OCI-LY7 (cell line): ENCODE results near the gene TRAIP. TPM values are rescaled to one million over a fixed set of nuclear protein-coding genes. Genes with fewer than 3 reads are reported as not detected.
"Not testable (repeated sequence)": the region's sequence is repeated elsewhere in the genome, so short reads cannot be mapped to it uniquely, and the experiment has no call there.

Experiments
- BruUV-seq: library from RNA; stranded (reverse); fragments of 400-500 nt; replicated peaks from 2 replicates; lab custom pipeline; 2021; lab: Mats Ljungman, UMichigan
- CTCF ChIA-PET: fragments of 300-600 bp; sonication (Branson Sonifier 250); formaldehyde crosslinking; loops from one replicate; lab custom pipeline; 2022; ENCODE audit warnings: antibody characterized with exemption; ENCODE audit not compliant: unreplicated experiment; lab: Charles Lee
- POLR2A ChIA-PET: fragments of 300-600 bp; sonication (Branson Sonifier 250); formaldehyde crosslinking; loops from one replicate; lab custom pipeline; 2022; ENCODE audit warnings: antibody characterized with exemption; lab: Charles Lee
- DNase-seq: peaks from one replicate; pipeline ENCODE4 v3.0.0-alpha.2; 2015; ENCODE audit warnings: low spot score
- H2AFZ ChIP-seq: fragments of 200-600 bp; sonication (generic), shearing (Covaris generic); 2 replicates; pipeline ENCODE4 v1.6.1; 2014; ENCODE audit warnings: mild to moderate bottlenecking, antibody characterized with exemption, low read length, moderate library complexity
- H3K27ac ChIP-seq: fragments of 200-600 bp; sonication (generic); 2 replicates; pipeline ENCODE4 v1.5.1; 2014; ENCODE audit warnings: mixed run types, low read depth, mild to moderate bottlenecking, moderate library complexity, low read length, inconsistent platforms; ENCODE audit not compliant: poor library complexity, severe bottlenecking
- H3K36me3 ChIP-seq: fragments of 200-600 bp; sonication (generic); 2 replicates; pipeline ENCODE4 v1.6.1; 2014; ENCODE audit warnings: mild to moderate bottlenecking, antibody characterized with exemption, low read length, moderate library complexity, mixed read lengths; ENCODE audit not compliant: insufficient read depth
- H3K4me1 ChIP-seq: fragments of 200-600 bp; sonication (generic); 2 replicates; pipeline ENCODE4 v1.5.1; 2014; ENCODE audit warnings: mild to moderate bottlenecking, low read length; ENCODE audit not compliant: insufficient read depth, poor library complexity, severe bottlenecking
- H3K4me2 ChIP-seq: fragments of 200-600 bp; sonication (generic); 2 replicates; pipeline ENCODE4 v1.6.1; 2014; ENCODE audit warnings: mild to moderate bottlenecking, low read length
- H3K4me3 ChIP-seq: fragments of 200-600 bp; sonication (generic); 2 replicates; pipeline ENCODE4 v1.5.1; 2014; ENCODE audit warnings: mild to moderate bottlenecking, low read depth, low read length; ENCODE audit not compliant: poor library complexity, severe bottlenecking
- H3K79me2 ChIP-seq: fragments of 200-600 bp; sonication (generic); 2 replicates; pipeline ENCODE4 v1.6.1; 2016; ENCODE audit warnings: low read depth, mild to moderate bottlenecking, low read length, moderate library complexity, mixed read lengths; ENCODE audit not compliant: insufficient read depth
- H3K9me2 ChIP-seq: fragments of 200-600 bp; sonication (generic); 2 replicates; pipeline ENCODE4 v1.6.1; 2016; ENCODE audit warnings: mild to moderate bottlenecking, low read length, mixed read lengths; ENCODE audit not compliant: insufficient read depth
- H3K9me3 ChIP-seq: fragments of 200-600 bp; sonication (generic); 2 replicates; pipeline ENCODE4 v1.6.1; 2014; ENCODE audit warnings: mild to moderate bottlenecking, mixed run types, low read length, mixed read lengths
- H4K20me1 ChIP-seq: fragments of 200-600 bp; sonication (generic); 2 replicates; pipeline ENCODE4 v1.6.1; 2014; ENCODE audit warnings: mild to moderate bottlenecking, antibody characterized with exemption, low read length, moderate library complexity, mixed read lengths; ENCODE audit not compliant: insufficient read depth
- EZH2phosphoT487 ChIP-seq: fragments of 200-600 bp; sonication (generic); IDR thresholded peaks from 2 replicates; pipeline ENCODE4 v1.6.1; 2018; ENCODE audit warnings: low read depth, borderline replicate concordance, mild to moderate bottlenecking, mixed run types, antibody characterized with exemption, low read length, moderate library complexity, mixed read lengths
- intact Hi-C: fragments of 100-400 bp; cut with micrococcal nuclease; formaldehyde crosslinking; loops from one replicate; pipeline ENCODE4 v1.10.0; 2022; ENCODE audit not compliant: unreplicated experiment
- total RNA-seq, 2 experiments: library from RNA; depleted of rRNA in 1 of 2; stranded (reverse); fragments of >200 nt in 1 of 2; shearing (Covaris generic) in 1 of 2; gene quantifications; 2 replicates each; pipeline ENCODE4 v1.2.3, GENCODE V29; 2014 to 2022
- TF ChIP-seq, protein P1 (sequence below): fragments of 200-600 bp; sonication (generic); conservative IDR thresholded peaks from 2 replicates; pipeline ENCODE4 v1.5.1; 2014; ENCODE audit warnings: mild to moderate bottlenecking, antibody characterized with exemption, low read length, moderate library complexity, mixed read lengths

TRAIP gene
- total RNA-seq, 2 experiments from 2014 or later = 38.6 to 41.8 TPM

DNA sequence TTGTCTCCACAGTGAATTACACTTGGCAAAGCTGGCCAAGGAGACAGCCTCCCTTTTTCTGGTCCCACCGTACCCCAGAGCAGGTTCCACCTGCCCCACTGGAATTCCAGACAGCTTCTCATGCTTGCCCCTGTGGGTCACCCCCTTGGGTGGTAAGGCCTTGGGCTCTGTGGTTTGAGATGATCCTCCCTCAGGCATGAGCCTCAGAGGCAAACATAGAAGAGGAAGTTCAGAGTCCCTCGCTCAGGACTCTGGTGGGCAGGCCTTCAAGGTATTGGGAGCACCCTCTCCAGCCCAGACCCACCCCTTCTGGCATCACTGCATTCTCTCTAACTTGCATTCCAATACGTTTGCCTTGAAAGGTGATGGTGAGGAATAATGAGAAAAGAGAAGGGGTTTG, 25.0 kb downstream of the TRAIP start:
- CTCF ChIA-PET = interaction anchor here (0.7 kb wide), 1 partner anchor 211 kb away, joined by 3 read pairs; no protein-coding TSS in a partner anchor
- POLR2A ChIA-PET = interaction anchor here (0.5 to 0.6 kb wide), 2 partner anchors 66 to 159 kb away, joined by 4 read pairs; no protein-coding TSS in a partner anchor
- H3K79me2 ChIP-seq = no peaks in the 10 kb centered on the region
- DNase-seq = no peak
- BruUV-seq = no TSS peak
- intact Hi-C loops = no loop called here
- H3K4me1 ChIP-seq = no peaks in the 10 kb centered on the region
- H3K4me2 ChIP-seq = no peak overlapping the region
- no peaks in the 10 kb centered on the region for H3K9me2 ChIP-seq
- H2AFZ ChIP-seq = no peak overlapping the region
- H3K27ac ChIP-seq = no peak overlapping the region
- H4K20me1 ChIP-seq = no peaks in the 10 kb centered on the region
- peaks cover 84% of the 10 kb centered on the region for H3K36me3 ChIP-seq
- no peak overlapping the region for H3K4me3 ChIP-seq
- TF ChIP-seq EZH2phosphoT487 = no peak
- TF ChIP-seq, protein P1, sequence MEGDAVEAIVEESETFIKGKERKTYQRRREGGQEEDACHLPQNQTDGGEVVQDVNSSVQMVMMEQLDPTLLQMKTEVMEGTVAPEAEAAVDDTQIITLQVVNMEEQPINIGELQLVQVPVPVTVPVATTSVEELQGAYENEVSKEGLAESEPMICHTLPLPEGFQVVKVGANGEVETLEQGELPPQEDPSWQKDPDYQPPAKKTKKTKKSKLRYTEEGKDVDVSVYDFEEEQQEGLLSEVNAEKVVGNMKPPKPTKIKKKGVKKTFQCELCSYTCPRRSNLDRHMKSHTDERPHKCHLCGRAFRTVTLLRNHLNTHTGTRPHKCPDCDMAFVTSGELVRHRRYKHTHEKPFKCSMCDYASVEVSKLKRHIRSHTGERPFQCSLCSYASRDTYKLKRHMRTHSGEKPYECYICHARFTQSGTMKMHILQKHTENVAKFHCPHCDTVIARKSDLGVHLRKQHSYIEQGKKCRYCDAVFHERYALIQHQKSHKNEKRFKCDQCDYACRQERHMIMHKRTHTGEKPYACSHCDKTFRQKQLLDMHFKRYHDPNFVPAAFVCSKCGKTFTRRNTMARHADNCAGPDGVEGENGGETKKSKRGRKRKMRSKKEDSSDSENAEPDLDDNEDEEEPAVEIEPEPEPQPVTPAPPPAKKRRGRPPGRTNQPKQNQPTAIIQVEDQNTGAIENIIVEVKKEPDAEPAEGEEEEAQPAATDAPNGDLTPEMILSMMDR = no peak
- no peaks in the 10 kb centered on the region for H3K9me3 ChIP-seq

- Histone ChIP-seq H3K4me1 (no peaks in the 10 kb centered on the region), H2AFZ (no peak overlapping the region), H3K27ac (no peak overlapping the region), H3K36me3 (peaks cover 41% of the 10 kb centered on the region), H3K4me3 (no peak overlapping the region), H3K79me2 (no peaks in the 10 kb centered on the region), H4K20me1 (no peaks in the 10 kb centered on the region), H3K9me2 (no peaks in the 10 kb centered on the region), H3K4me2 (no peak overlapping the region), H3K9me3 (no peaks in the 10 kb centered on the region)
- ChIA-PET CTCF (interaction anchor here (0.6 to 0.9 kb wide), 2 partner anchors 21 to 70 kb away, joined by 3 read pairs; no protein-coding TSS in a partner anchor), POLR2A (interaction anchor here (0.5 to 1.2 kb wide), 4 partner anchors 9 to 1742 kb away, joined by 3 to 9 read pairs (median 5); no protein-coding TSS in a partner anchor)
- no peak for TF ChIP-seq EZH2phosphoT487
- TF ChIP-seq, protein P1 = no peak
- BruUV-seq = TSS peak; percentile 63
- no peak for DNase-seq
- intact Hi-C loops = no loop called here
Measured at GRCh38 chr3:49826016-49826415, 30.3 kb downstream of the TRAIP start.

DNA sequence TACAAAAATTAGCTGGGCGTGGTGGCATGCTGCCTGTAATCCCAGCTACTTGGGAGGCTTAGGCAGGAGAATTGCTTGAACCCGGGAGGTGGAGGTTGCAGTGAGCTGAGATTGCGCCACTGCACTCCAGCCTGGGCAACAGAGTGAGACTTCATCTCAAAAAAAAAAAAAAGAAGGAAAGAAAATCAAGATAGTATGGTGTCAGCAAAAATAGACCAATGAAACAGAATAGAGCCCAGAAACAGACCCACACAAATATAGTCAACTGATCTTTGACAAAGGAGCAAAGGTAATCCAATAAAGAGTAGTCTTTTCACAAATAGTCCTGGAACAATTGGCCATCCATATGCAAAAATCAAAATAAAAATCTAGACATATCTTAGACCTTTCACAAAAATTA, 33.2 kb downstream of the TRAIP start:
- H3K4me2 ChIP-seq, H3K9me3 ChIP-seq, H3K79me2 ChIP-seq, BruUV-seq, CTCF ChIA-PET, H4K20me1 ChIP-seq, intact Hi-C loops, DNase-seq, H3K27ac ChIP-seq, H3K4me1 ChIP-seq, H3K4me3 ChIP-seq, H3K9me2 ChIP-seq, H2AFZ ChIP-seq: not testable (repeated sequence)
- POLR2A ChIA-PET = interaction anchor here (0.6 kb wide), 1 partner anchor 120 kb away, joined by 4 read pairs; no protein-coding TSS in a partner anchor
- H3K36me3 ChIP-seq = peaks cover 12% of the 10 kb centered on the region
